ENCODE data around the gene SMIM38.
"Not testable (repeated sequence)": the region's sequence is repeated elsewhere in the genome, so short reads cannot be mapped to it uniquely, and the experiment has no call there.

The SMIM38 gene

GRCh38 chr11:69122630-69123431, 32.9 kb upstream of the SMIM38 start:
- no peak for DNase-seq

- DNase-seq = no peak
Measured at GRCh38 chr11:69123593-69124545, 31.9 kb upstream of the SMIM38 start.

GRCh38 chr11:69125861-69126260, 29.9 kb upstream of the SMIM38 start:
- no peak for DNase-seq

GRCh38 chr11:69126286-69126685, 29.4 kb upstream of the SMIM38 start:
- DNase-seq = no peak

- DNase-seq = no peak
Measured at GRCh38 chr11:69127081-69127850, 28.5 kb upstream of the SMIM38 start.

GRCh38 chr11:69127884-69128283, 27.9 kb upstream of the SMIM38 start:
- no peak for DNase-seq

GRCh38 chr11:69129053-69129452, 26.7 kb upstream of the SMIM38 start:
- DNase-seq = no peak

- DNase-seq = no peak
Measured at GRCh38 chr11:69129647-69130046, 26.1 kb upstream of the SMIM38 start.

- DNase-seq = no peak
Measured at GRCh38 chr11:69130654-69131053, 25.1 kb upstream of the SMIM38 start.

- no peak for DNase-seq
Measured at GRCh38 chr11:69131121-69131566, 24.6 kb upstream of the SMIM38 start.

- DNase-seq = peak; percentile 17
Measured at GRCh38 chr11:69131644-69132300, 24.0 kb upstream of the SMIM38 start.

GRCh38 chr11:69132301-69132670, 23.4 kb upstream of the SMIM38 start:
- DNase-seq = no peak

GRCh38 chr11:69133251-69133650, 22.5 kb upstream of the SMIM38 start:
- no peak for DNase-seq

- DNase-seq = not testable (repeated sequence)
Measured at GRCh38 chr11:69134182-69134581, 21.6 kb upstream of the SMIM38 start.

GRCh38 chr11:69134957-69135356, 20.8 kb upstream of the SMIM38 start:
- DNase-seq = no peak

GRCh38 chr11:69135420-69136363, 20.0 kb upstream of the SMIM38 start:
- DNase-seq = no peak

GRCh38 chr11:69136471-69136870, 19.3 kb upstream of the SMIM38 start:
- DNase-seq = no peak

GRCh38 chr11:69137151-69137844, 18.4 kb upstream of the SMIM38 start:
- DNase-seq = no peak

GRCh38 chr11:69138265-69138664, 17.5 kb upstream of the SMIM38 start:
- no peak for DNase-seq

- not testable (repeated sequence) for DNase-seq
Measured at GRCh38 chr11:69140161-69140560, 15.6 kb upstream of the SMIM38 start.

GRCh38 chr11:69140635-69141034, 15.1 kb upstream of the SMIM38 start:
- no peak for DNase-seq

Data from NCI-H1436 (cell line).